Stimulated activated CD8-positive, alpha-beta memory T cell treated with anti-CD3 and anti-CD28 coated beads, Interleukin-7, amount 100 ng/mL, for 24 hours (primary cell): ENCODE results near the gene PFKM.

Source experiments
- DNase-seq: peaks from one replicate; pipeline ENCODE4 v3.0.0-alpha.2; 2020; ENCODE audit warnings: low read depth

PFKM gene

GRCh38 chr12:48119078-48119833 is at the start of gene PFKM:
PFKM (plus strand) TSS chr12:48119364; CDS start chr12:48122775, 3,411 bp downstream.
- DNase-seq, result peak; percentile 35

GRCh38 chr12:48070033-48070432 is 49.1 kb upstream of the PFKM start:
- DNase-seq, result no peak

GRCh38 chr12:48070731-48071130 is 48.4 kb upstream of the PFKM start:
- DNase-seq, result no peak

GRCh38 chr12:48071808-48072207 is 47.4 kb upstream of the PFKM start:
- DNase-seq, result no peak

GRCh38 chr12:48072266-48072665 is 46.9 kb upstream of the PFKM start:
- DNase-seq, result no peak

GRCh38 chr12:48074266-48074665 is 44.9 kb upstream of the PFKM start:
- DNase-seq, result no peak

GRCh38 chr12:48075832-48076231 is 43.3 kb upstream of the PFKM start:
- no peak for DNase-seq

- no peak for DNase-seq
These were observed 42.1 kb upstream of the PFKM start for GRCh38 chr12:48077111-48077510.

- no peak for DNase-seq
These were observed 40.3 kb upstream of the PFKM start for GRCh38 chr12:48078901-48079300.

GRCh38 chr12:48080285-48080684 is 38.9 kb upstream of the PFKM start:
- DNase-seq, result no peak

- DNase-seq, result no peak
These were observed 38.3 kb upstream of the PFKM start for GRCh38 chr12:48080821-48081220.

- no peak for DNase-seq
These were observed 35.1 kb upstream of the PFKM start for GRCh38 chr12:48084066-48084465.

- no peak for DNase-seq
These were observed 34.2 kb upstream of the PFKM start for GRCh38 chr12:48084841-48085460.

- DNase-seq, result no peak
These were observed 32.8 kb upstream of the PFKM start for GRCh38 chr12:48086327-48086726.

- no peak for DNase-seq
These were observed 26.6 kb upstream of the PFKM start for GRCh38 chr12:48092611-48093010.

GRCh38 chr12:48104531-48104930 is 14.6 kb upstream of the PFKM start:
- DNase-seq, result no peak

- peak; percentile 22 for DNase-seq
These were observed 13.8 kb upstream of the PFKM start for GRCh38 chr12:48105321-48105866.

- peak; percentile 79 for DNase-seq
These were observed 13.1 kb upstream of the PFKM start, which contains the start of gene SENP1 for GRCh38 chr12:48105867-48106680. SENP1 (minus strand) TSS chr12:48106079; CDS start chr12:48101472, 4,607 bp downstream.

GRCh38 chr12:48106681-48107613 is 12.2 kb upstream of the PFKM start:
- no peak for DNase-seq

- no peak for DNase-seq
These were observed 9.7 kb upstream of the PFKM start for GRCh38 chr12:48109424-48109823.

- no peak for DNase-seq
These were observed 8.4 kb upstream of the PFKM start for GRCh38 chr12:48110691-48111311.
